Measurements from ENCODE around the gene MLH1.

DNA sequence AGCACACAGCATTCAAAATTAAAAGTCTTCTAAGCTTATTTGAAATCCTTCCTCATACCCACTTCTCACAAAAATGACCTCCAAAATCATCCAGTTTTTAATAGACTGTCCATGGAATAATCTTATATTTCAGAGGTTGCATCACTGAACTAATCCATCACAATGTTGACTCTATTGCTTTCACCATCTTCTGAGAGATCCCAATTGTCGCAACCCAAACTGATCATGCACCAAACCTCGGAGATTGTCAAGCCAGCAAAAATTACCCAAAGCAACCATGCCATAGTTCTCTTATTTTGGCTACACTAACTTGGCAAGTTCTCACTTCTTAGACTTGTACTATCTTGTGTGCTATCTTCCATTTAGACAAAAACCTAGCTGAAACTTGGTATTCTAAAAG lies 105.6 kb downstream of the MLH1 start:
- TF ChIP-seq ESRRA (CRISPR knock-in tag; IDR thresholded peaks at IDR 0.05; ENCODE audit: borderline replicate concordance) (no peak), CTCF (IDR thresholded peaks at IDR 0.05) (no peak), ETV6 (CRISPR knock-in tag; IDR thresholded peaks at IDR 0.05) (no peak), MXD4 (CRISPR knock-in tag; IDR thresholded peaks at IDR 0.05; ENCODE audit: borderline replicate concordance) (no peak), ATF3 (CRISPR knock-in tag; conservative IDR thresholded peaks at IDR 0.05) (no peak), ZBTB21 (CRISPR knock-in tag; IDR thresholded peaks at IDR 0.05; ENCODE audit: borderline replicate concordance) (no peak), NR1H2 (CRISPR knock-in tag; IDR thresholded peaks at IDR 0.05) (no peak)
- TF ChIP-seq, protein P1, sequence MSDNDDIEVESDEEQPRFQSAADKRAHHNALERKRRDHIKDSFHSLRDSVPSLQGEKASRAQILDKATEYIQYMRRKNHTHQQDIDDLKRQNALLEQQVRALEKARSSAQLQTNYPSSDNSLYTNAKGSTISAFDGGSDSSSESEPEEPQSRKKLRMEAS (CRISPR knock-in tag; IDR thresholded peaks at IDR 0.05), result no peak
- TF ChIP-seq, protein P2, sequence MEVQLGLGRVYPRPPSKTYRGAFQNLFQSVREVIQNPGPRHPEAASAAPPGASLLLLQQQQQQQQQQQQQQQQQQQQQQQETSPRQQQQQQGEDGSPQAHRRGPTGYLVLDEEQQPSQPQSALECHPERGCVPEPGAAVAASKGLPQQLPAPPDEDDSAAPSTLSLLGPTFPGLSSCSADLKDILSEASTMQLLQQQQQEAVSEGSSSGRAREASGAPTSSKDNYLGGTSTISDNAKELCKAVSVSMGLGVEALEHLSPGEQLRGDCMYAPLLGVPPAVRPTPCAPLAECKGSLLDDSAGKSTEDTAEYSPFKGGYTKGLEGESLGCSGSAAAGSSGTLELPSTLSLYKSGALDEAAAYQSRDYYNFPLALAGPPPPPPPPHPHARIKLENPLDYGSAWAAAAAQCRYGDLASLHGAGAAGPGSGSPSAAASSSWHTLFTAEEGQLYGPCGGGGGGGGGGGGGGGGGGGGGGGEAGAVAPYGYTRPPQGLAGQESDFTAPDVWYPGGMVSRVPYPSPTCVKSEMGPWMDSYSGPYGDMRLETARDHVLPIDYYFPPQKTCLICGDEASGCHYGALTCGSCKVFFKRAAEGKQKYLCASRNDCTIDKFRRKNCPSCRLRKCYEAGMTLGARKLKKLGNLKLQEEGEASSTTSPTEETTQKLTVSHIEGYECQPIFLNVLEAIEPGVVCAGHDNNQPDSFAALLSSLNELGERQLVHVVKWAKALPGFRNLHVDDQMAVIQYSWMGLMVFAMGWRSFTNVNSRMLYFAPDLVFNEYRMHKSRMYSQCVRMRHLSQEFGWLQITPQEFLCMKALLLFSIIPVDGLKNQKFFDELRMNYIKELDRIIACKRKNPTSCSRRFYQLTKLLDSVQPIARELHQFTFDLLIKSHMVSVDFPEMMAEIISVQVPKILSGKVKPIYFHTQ (CRISPR knock-in tag; IDR thresholded peaks at IDR 0.05), result no peak
- TF ChIP-seq, protein P3, sequence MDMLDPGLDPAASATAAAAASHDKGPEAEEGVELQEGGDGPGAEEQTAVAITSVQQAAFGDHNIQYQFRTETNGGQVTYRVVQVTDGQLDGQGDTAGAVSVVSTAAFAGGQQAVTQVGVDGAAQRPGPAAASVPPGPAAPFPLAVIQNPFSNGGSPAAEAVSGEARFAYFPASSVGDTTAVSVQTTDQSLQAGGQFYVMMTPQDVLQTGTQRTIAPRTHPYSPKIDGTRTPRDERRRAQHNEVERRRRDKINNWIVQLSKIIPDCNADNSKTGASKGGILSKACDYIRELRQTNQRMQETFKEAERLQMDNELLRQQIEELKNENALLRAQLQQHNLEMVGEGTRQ (CRISPR knock-in tag; IDR thresholded peaks at IDR 0.05), result no peak

Measured in WTC11 (cell line).